ENCODE data around the gene BFSP1.

GRCh38 chr20:17562804-17563305, 31.7 kb upstream of the BFSP1 start:
- TF ChIP-seq CTCF (IDR thresholded peaks at IDR 0.05; ENCODE audit: insufficient read depth, low read length) (no peak), GABPA (IDR thresholded peaks at IDR 0.05; ENCODE audit: low read depth) (no peak), SPI1 (IDR thresholded peaks at IDR 0.05; ENCODE audit: borderline replicate concordance, low read depth) (no peak)

Measured in HL-60 (cell line).